CD4-positive, alpha-beta T cell treated with Interleukin-21 for 1 hour (primary cell): Measurements from ENCODE around the gene DOCK1.

ENCODE experiments used
- DNase-seq: peaks from one replicate; pipeline ENCODE4 v3.0.0-alpha.2; 2020

Gene DOCK1

GRCh38 chr10:126955934-126956711 lies 50.9 kb downstream of the DOCK1 start:
- no peak for DNase-seq

- DNase-seq, result no peak
These were observed 51.5 kb downstream of the DOCK1 start for GRCh38 chr10:126956712-126957108.

- DNase-seq, result no peak
These were observed 51.9 kb downstream of the DOCK1 start for GRCh38 chr10:126957111-126957510.

GRCh38 chr10:126959431-126959830 lies 54.2 kb downstream of the DOCK1 start:
- no peak for DNase-seq

- no peak for DNase-seq
These were observed 54.9 kb downstream of the DOCK1 start for GRCh38 chr10:126959906-126960685.

GRCh38 chr10:126963354-126963753 lies 58.1 kb downstream of the DOCK1 start:
- no peak for DNase-seq

- DNase-seq, result no peak
These were observed 59.0 kb downstream of the DOCK1 start for GRCh38 chr10:126964190-126964589.

GRCh38 chr10:126966938-126967337 lies 61.7 kb downstream of the DOCK1 start:
- no peak for DNase-seq

- no peak for DNase-seq
These were observed 64.1 kb downstream of the DOCK1 start for GRCh38 chr10:126969310-126969709.

- DNase-seq, result no peak
These were observed 67.6 kb downstream of the DOCK1 start for GRCh38 chr10:126972635-126973414.

GRCh38 chr10:126975221-126975620 lies 70.0 kb downstream of the DOCK1 start:
- DNase-seq, result no peak

- no peak for DNase-seq
These were observed 72.0 kb downstream of the DOCK1 start for GRCh38 chr10:126977216-126977615.

GRCh38 chr10:126979311-126979710 lies 74.1 kb downstream of the DOCK1 start:
- DNase-seq, result no peak

GRCh38 chr10:126993208-126993607 lies 88.0 kb downstream of the DOCK1 start:
- DNase-seq, result no peak

GRCh38 chr10:126997801-126998590 lies 92.8 kb downstream of the DOCK1 start:
- DNase-seq, result no peak

GRCh38 chr10:127000598-127000997 lies 95.4 kb downstream of the DOCK1 start:
- no peak for DNase-seq

- DNase-seq, result no peak
These were observed 97.9 kb downstream of the DOCK1 start for GRCh38 chr10:127003032-127003685.

- DNase-seq, result no peak
These were observed 101.2 kb downstream of the DOCK1 start for GRCh38 chr10:127006453-127006852.

- DNase-seq, result no peak
These were observed 104.1 kb downstream of the DOCK1 start for GRCh38 chr10:127009366-127009765.

GRCh38 chr10:127011174-127011573 lies 105.9 kb downstream of the DOCK1 start:
- no peak for DNase-seq

GRCh38 chr10:127012071-127012768 lies 107.0 kb downstream of the DOCK1 start:
- no peak for DNase-seq
